Non-pigmented ciliary epithelial cell (primary cell): ENCODE measurements around the gene KLF13.

ENCODE experiments used
- DNase-seq: peaks from one replicate; pipeline ENCODE4 v3.0.0-alpha.2; 2010; ENCODE audit warnings: low read depth

KLF13 gene

GRCh38 chr15:31333119-31333518 is 6.5 kb downstream of the KLF13 start:
- DNase-seq = no peak

DNA sequence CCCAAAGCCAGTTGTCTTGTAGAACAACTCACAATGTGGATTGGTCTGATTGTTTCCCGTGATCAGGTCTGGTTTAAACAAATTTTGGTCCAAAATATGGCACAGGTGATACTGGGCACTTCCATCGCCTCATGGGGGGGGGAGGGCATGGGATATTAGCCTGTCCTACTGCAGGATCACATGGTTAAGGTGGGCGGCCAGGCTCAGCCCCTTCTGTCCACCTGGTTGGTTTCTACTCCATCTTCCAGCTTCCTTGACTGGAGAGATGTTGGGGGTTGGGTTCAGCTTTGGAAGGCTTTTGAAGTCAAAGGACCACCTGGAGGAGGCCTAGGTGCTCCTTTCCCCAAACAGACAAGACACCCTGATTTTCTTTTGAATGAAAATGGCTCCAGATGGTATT is 7.2 kb downstream of the KLF13 start:
- no peak for DNase-seq

GRCh38 chr15:31335989-31336592 is 9.5 kb downstream of the KLF13 start:
- no peak for DNase-seq

DNA sequence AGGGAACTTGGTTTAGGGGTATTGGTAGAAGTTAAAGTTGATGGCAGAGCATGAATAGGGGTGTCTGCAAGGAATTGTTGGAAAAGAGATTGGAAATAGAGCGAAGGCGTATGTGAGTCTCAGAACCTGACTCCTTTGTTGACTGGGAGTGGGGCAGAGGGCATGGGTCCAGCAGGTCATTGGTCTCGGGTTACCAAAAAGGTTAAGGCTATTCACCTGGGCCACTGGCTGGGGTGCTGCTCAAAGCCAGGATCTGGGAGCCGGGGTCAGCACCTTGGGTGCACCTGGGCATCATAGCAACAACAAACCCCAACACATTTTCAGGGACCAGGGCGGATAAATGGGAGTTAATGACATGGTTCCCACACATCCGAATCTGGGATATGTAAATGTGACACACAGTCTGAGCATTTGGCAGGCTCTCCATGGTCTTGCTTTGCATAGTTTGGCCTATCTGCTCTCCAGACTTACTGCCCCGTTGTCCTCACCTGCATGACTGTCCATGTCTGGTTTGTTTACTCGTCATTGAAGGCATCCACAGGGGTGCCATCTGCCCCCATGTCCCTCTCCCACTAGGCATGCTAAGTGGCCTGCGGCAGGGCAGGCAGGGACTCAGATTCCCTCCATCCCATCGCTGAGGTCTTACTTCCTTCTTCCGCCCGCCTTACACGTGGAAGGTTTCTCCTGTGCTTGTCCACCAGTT is 10.1 kb downstream of the KLF13 start:
- DNase-seq = no peak

DNA sequence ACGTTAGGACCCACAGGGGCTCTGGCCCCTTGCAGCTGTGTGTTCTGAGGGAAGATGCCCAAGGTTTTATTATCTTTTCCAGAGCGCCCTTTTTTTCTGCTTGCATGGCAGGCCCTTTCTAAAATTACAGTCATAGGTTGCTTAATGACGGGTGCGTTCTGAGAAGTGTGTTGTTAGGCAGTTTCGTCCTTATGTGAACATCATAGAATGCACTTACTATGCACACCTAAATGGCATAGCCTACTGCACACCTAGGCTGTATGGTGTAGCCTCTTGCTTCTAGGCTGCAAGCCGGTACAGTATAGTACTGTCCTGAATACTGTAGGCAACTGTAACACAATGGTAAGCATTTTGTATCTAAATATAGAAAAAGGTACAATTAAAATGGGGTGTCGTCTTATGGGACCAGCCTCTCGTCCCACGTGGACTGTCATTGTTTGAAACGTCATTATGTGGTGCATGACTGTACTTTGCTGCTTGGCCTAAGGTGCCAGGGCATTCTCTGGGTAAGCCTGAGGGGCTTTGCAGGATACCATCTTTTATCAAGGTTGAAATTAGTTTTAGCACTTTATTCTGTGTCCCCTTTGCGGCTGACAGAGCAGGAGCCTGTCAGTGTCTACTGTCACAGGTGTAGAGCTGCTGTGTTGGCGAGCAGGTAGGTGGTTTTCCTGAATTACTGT is 10.9 kb downstream of the KLF13 start:
- DNase-seq = no peak

DNA sequence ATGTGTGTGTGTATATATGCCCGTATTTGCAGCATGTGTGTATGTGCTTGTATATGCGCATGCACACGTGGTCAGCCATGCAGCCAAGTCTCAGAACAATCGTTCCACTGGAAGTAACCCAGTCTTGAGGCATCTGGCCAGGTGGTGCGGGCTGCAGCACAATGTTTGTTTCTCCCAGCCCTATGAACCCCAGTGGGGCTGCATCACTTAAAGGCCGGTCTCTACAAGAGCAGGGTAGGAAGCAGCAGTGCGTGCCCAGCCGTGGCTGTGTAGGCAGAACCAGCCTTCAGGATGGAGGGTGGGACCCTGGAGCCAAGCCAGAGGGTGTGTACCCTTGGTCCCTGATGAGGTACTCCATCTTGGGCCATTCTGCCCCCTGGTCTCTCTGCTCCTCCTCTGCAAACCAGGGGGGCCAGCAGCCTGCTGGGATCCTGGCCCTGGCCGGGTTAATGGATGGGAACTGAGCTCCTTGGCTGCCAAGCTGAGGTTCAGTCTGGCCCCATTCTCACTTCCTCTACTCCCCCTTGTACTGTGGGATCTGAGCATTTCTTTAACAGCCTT is 11.8 kb downstream of the KLF13 start:
- no peak for DNase-seq

DNA sequence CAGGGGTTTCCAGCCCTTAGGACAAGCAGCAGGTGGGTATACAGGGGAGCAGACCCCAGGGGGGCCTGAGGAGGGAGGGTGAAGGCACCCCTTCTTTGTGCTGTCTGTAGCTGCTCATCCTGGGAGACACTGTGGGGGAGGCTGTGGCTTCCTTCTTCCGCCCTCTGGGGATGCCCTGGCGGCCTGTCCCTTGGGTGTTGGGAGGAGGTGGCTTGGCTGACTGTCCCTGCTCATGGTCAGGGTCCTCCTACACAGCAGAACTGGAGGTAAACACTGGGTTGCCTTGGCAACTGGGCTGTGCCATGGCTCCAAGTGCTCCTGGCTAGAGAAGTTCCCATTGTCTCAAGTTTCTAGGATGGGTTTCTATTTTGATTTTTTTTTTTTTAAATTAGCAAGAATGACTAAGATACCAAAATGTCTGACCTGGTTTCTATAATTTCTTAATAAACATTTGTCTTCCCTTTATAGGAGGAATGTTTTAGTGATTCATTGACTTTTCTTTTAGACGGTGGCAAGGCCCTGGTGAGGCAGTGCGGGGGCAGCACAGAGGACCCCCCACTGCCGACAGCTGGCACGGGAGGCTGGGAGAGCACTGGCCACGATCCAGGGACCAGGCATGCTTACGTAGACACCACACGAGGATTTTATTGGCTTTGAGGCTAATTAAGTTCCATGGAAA is 12.4 kb downstream of the KLF13 start:
- peak; percentile 19 for DNase-seq

GRCh38 chr15:31339558-31339895 is 12.9 kb downstream of the KLF13 start:
- no peak for DNase-seq

GRCh38 chr15:31340047-31340446 is 13.4 kb downstream of the KLF13 start:
- DNase-seq = no peak

GRCh38 chr15:31340592-31340991 is 14.0 kb downstream of the KLF13 start:
- no peak for DNase-seq

- no peak for DNase-seq
Observed at GRCh38 chr15:31341071-31341470, 14.4 kb downstream of the KLF13 start.

GRCh38 chr15:31341496-31342195 is 15.0 kb downstream of the KLF13 start:
- no peak for DNase-seq

- DNase-seq = no peak
Observed at GRCh38 chr15:31342381-31342780, 15.7 kb downstream of the KLF13 start.

- no peak for DNase-seq
Observed at GRCh38 chr15:31342781-31343626, 16.4 kb downstream of the KLF13 start.

DNA sequence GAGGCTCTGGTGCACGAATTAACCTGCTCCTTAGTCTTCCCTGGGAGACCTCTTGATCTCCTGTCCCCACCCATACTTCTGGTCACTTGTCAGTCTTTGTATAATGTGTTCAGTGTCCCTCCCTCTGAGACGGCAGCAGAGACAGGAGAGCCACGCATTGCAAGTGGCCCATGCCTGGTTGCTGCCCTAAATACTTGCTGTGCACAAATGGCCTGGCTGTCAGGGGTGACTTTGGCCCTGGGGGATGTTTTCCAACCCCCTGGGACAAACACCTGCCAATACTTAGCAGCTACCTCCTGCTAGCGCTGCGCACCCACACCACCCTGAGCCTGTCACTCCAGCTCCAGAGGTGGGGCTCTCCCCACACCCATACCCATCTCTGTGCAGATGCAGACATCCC is 17.2 kb downstream of the KLF13 start:
- no peak for DNase-seq

DNA sequence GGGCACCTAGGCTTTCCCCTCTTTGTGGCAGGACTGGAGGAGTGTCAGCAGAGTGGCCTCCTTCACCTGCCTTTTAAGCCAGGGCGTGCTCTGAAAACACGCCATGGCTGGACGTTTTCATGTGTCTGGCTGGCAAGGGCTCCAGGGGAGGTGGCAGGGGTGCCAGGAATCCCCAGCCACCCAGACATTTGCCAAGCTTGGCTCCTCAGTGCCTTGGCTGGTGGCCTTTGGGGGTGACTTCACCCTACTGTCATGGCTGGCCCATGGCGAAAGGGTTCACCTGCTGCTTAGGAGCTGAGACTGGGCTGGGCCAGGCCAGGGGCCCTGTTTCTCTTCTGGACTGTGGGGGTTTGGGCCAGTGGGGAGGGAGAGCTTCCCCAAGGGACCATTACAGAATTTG is 17.6 kb downstream of the KLF13 start:
- no peak for DNase-seq

DNA sequence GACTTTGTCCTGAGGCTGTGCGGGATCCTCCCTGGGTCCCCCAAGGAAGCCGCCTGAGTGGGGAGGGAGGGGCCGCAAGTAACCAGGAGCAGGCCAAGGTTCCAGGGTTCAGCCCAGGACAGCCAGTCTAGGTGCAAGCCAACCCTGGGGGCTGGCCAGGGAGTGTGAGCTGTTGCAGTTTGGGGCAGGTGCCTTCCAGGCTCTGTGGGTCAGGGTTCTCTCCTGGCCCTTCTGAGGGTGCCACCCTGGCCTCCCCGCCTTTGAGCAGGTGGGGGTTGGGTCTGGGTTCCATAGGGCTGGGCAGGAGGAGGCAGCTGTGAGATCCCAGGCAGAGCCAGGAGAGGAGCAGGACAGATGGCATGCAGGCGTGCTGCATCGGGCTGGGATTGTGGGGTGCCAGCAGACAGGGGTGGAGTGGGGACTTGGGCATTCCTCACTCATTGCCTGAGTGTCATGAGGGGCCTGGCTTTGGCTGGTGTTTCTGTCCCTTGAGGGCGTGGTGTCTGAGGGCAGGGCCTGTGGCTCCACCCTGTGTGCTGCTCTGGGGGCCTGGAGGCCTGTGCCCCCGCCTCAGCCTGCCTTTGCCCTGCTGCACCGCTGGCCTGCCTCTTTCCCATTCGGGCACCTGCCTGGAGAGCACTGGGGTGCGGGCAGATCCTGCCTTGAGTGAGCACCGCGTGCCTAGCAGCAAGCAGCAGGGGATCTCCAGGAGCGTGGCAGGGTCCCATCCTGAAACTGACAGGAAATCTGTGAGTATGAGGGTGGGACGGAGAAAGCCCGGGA is 18.4 kb downstream of the KLF13 start:
- DNase-seq = no peak

- no peak for DNase-seq
Observed at GRCh38 chr15:31345606-31346366, 19.2 kb downstream of the KLF13 start.

GRCh38 chr15:31346367-31347066 is 19.9 kb downstream of the KLF13 start:
- DNase-seq = no peak
